Fibroblast of the aortic adventitia (primary cell): ENCODE results near the gene TMED4. TPM values are rescaled to one million over a fixed set of nuclear protein-coding genes. Genes with fewer than 3 reads are reported as not detected.
A peak's percentile ranks its signal among the peaks of the same experiment; 100 is the strongest.

Source experiments
- DNase-seq: peaks from one replicate; pipeline ENCODE4 v3.0.0-alpha.2; 2010; ENCODE audit warnings: low read depth
- H3K4me3 ChIP-seq: 2 replicates; pipeline ENCODE4 v1.5.1; 2011; ENCODE audit warnings: low read depth, mild to moderate bottlenecking, control low read depth, low read length, moderate library complexity
- CTCF ChIP-seq: IDR thresholded peaks from 2 replicates; pipeline ENCODE4 v1.5.1; 2011; ENCODE audit warnings: mild to moderate bottlenecking, low read length, control low read depth, inconsistent platforms; ENCODE audit not compliant: insufficient read depth
- total RNA-seq: library from RNA; depleted of rRNA; stranded (reverse); fragments of >200 nt; gene quantifications from 2 replicates; pipeline ENCODE4 v1.2.3, GENCODE V29; 2012; ENCODE audit warnings: low replicate concordance

TMED4 gene
- total RNA-seq, 1 donor: 78.5 TPM

GRCh38 chr7:44569959-44570358, 12.1 kb downstream of the TMED4 start:
- no peak overlapping the region for H3K4me3 ChIP-seq
- no peak for TF ChIP-seq CTCF
- DNase-seq: no peak

- TF ChIP-seq CTCF: no peak
- H3K4me3 ChIP-seq: no peak overlapping the region
- DNase-seq: no peak
Measured at GRCh38 chr7:44568771-44569560, 13.1 kb downstream of the TMED4 start.

GRCh38 chr7:44567884-44568283, 14.1 kb downstream of the TMED4 start:
- TF ChIP-seq CTCF: no peak
- no peak for DNase-seq
- H3K4me3 ChIP-seq: no peak overlapping the region

GRCh38 chr7:44566680-44567079, 15.4 kb downstream of the TMED4 start:
- no peak overlapping the region for H3K4me3 ChIP-seq
- TF ChIP-seq CTCF: no peak
- DNase-seq: no peak

GRCh38 chr7:44565795-44566559, 16.1 kb downstream of the TMED4 start:
- no peak for TF ChIP-seq CTCF
- no peak overlapping the region for H3K4me3 ChIP-seq
- DNase-seq: no peak

- no peak overlapping the region for H3K4me3 ChIP-seq
- DNase-seq: peak; percentile 59
- peak; percentile 100 for TF ChIP-seq CTCF
Measured at GRCh38 chr7:44565097-44565794, 16.8 kb downstream of the TMED4 start.
